Breast epithelium (tissue), 4 donors: ENCODE data around the gene MYOF. TPM values are rescaled to one million over a fixed set of nuclear protein-coding genes. Genes with fewer than 3 reads are reported as not detected.
"Not testable (repeated sequence)": the region's sequence is repeated elsewhere in the genome, so short reads cannot be mapped to it uniquely, and the experiment has no call there.

Experiments
- DNase-seq, 2 donors: peaks; one replicate each; pipeline ENCODE4 v3.0.0-alpha.2; 2019; ENCODE audit warnings: low spot score in 2 of 2
- H3K27ac ChIP-seq, 2 donors: fragments of 200-600 bp; sonication (generic) in 1 of 2; one replicate each; pipeline ENCODE4 v1.5.1; 2016 to 2019; ENCODE audit warnings: mild to moderate bottlenecking in 1 of 2
- H3K27me3 ChIP-seq, 2 donors: fragments of 200-600 bp; sonication (generic) in 1 of 2; one replicate each; pipeline versions ENCODE4 v1.5.1 to v1.6.0; 2017 to 2019; ENCODE audit warnings: control low read depth in 1 of 2, mild to moderate bottlenecking in 1 of 2
- H3K36me3 ChIP-seq: fragments of 200-600 bp; one replicate; pipeline ENCODE4 v1.5.1; 2019
- H3K4me1 ChIP-seq, 2 donors: fragments of 200-600 bp; sonication (generic); one replicate each; pipeline ENCODE4 v1.5.1; 2016 to 2019; ENCODE audit warnings: control low read depth in 1 of 2
- H3K4me3 ChIP-seq, 3 donors: fragments of 200-600 bp; sonication (generic); 1 replicate in 2 of 3; 2 replicates in 1 of 3; pipeline ENCODE4 v1.5.1; 2016 to 2019; ENCODE audit warnings: mild to moderate bottlenecking in 3 of 3, moderate library complexity in 2 of 3
- H3K9me3 ChIP-seq, 2 donors: fragments of 200-600 bp; sonication (generic) in 1 of 2; one replicate each; pipeline ENCODE4 v1.5.1; 2016 to 2019; ENCODE audit warnings: control low read depth in 1 of 2
- CTCF ChIP-seq, 3 donors: fragments of 450-650 bp; IDR thresholded peaks; one replicate each; pipeline ENCODE4 v1.5.1; 2016 to 2017; ENCODE audit warnings: antibody characterized with exemption in 3 of 3, mild to moderate bottlenecking in 3 of 3, moderate library complexity in 3 of 3
- POLR2A ChIP-seq: fragments of 450-650 bp; IDR thresholded peaks from one replicate; pipeline ENCODE4 v1.6.1; 2016; ENCODE audit warnings: antibody characterized with exemption, mild to moderate bottlenecking, moderate library complexity
- POLR2AphosphoS5 ChIP-seq, 3 donors: sonication (generic); formaldehyde crosslinking; IDR thresholded peaks; one replicate each; pipeline ENCODE4 v1.6.1; 2017; ENCODE audit warnings: antibody characterized with exemption in 3 of 3
- intact Hi-C: fragments of 100-400 bp; cut with DNase I; formaldehyde crosslinking; loops from one replicate; pipeline ENCODE4 v1.15.1; 2023; ENCODE audit warnings: low total_unique reads
- total RNA-seq, 3 donors: library from RNA; depleted of rRNA; stranded (reverse); fragments of >200 nt; gene quantifications; one replicate each; pipeline ENCODE4 v1.1.0, GENCODE V29; 2016

The MYOF gene
- total RNA-seq, 3 donors from 2014 or later = 118 to 131 (median 130) TPM

DNA sequence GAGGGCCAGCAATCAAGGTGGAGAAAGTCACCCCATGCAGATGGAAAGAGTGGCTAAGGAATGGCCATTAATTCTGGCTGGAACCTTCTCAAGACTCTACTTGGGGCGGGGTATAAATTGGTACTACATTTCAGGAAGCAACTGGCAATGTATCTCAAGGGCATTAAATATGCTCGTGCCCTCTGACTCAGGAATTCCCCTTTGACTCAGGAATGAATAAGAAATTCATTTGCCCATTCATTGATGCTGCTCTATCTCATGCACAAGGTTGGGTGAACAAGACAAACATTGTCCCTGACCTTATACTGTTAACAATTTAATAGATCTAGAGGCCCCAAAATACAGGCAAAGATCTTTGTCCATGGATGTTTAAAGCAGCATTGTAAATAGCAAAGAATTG lies 188.1 kb downstream of the MYOF start:
- H3K27me3 ChIP-seq = no peaks in the 10 kb centered on the region

GRCh38 chr10:93290661-93291354 lies 191.3 kb downstream of the MYOF start:
- H3K27me3 ChIP-seq = no peaks in the 10 kb centered on the region
- intact Hi-C loops = no loop called here
- no peak for DNase-seq

More for the DNA sequence above, 188.1 kb downstream of the MYOF start:
- DNase-seq = no peak
- intact Hi-C loops = no loop called here
- H3K4me1 ChIP-seq = peaks cover 0 to 5% of the 10 kb centered on the region in 2 donors
- no peaks in the 10 kb centered on the region for H3K9me3 ChIP-seq
- no peak overlapping the region for H3K27ac ChIP-seq
- no peak overlapping the region for H3K4me3 ChIP-seq
- TF ChIP-seq POLR2A (no peak), CTCF (IDR thresholded peaks at IDR 0.05) (no peak), POLR2AphosphoS5 (IDR thresholded peaks at IDR 0.05) (no peak)
- no peaks in the 10 kb centered on the region for H3K36me3 ChIP-seq

DNA sequence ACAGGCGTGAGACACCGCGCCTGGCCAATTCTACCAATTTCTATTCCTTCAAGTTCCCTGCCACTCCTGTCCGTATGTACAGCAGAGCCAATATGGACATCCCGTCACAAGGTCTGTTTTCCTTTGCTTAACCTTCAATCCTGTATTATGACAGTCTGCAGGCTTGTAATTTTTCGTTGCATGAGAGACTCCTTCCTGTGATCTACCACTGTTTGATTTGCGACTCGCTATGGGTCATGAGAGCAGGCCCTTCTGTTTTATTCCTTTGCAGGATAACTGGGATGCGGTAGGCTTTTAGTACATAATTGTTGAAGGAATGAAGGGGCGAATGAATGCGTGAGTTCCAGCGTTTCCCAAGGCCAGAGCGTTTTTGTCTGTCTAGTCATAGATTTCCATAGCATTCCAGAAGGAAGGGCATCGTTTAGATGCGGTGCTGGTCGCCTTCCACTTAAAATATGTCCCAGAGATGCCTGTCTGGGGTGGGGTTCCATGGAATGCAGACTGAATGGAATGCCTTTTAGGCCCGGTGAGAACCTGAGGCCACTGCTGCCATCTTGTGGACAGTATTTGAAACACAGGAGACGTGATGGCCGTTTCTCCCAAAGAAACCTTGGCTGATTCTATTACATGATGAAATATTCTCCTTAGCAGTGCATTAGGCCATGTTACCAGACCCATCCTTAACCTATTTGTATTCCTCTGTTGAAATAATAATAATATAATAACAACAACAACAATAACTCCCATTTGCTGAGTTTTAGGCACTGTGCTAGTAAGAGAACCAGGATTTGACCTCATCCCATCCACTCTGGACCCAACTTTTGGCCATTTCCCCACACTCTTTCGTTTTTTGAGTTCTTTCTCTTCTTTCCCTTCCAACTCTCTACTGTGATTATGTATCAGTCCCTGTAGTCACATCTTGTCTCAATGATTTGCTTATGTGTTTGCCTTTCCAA lies 193.2 kb downstream of the MYOF start:
- Histone ChIP-seq H3K36me3 (no peaks in the 10 kb centered on the region), H3K27ac (peak overlapping the region in 1 of 2 donors; percentile 41), H3K4me1 (peaks cover 0 to 8% of the 10 kb centered on the region in 2 donors), H3K9me3 (no peaks in the 10 kb centered on the region), H3K27me3 (no peaks in the 10 kb centered on the region), H3K4me3 (no peak overlapping the region)
- intact Hi-C loops = no loop called here
- DNase-seq = peak; percentile 64 to 82
- TF ChIP-seq CTCF (IDR thresholded peaks at IDR 0.05) (peak; percentile 60 to 83 (median 76)), POLR2AphosphoS5 (IDR thresholded peaks at IDR 0.05) (peak in 1 of 3 donors; percentile 51), POLR2A (no peak)

More at GRCh38 chr10:93290661-93291354, 191.3 kb downstream of the MYOF start:
- Histone ChIP-seq H3K27ac (peak overlapping the region; percentile 64 to 65), H3K36me3 (no peaks in the 10 kb centered on the region), H3K4me3 (no peak overlapping the region), H3K4me1 (peaks cover 0 to 8% of the 10 kb centered on the region in 2 donors), H3K9me3 (no peaks in the 10 kb centered on the region)
- TF ChIP-seq POLR2AphosphoS5 (IDR thresholded peaks at IDR 0.05) (no peak), CTCF (IDR thresholded peaks at IDR 0.05) (no peak), POLR2A (no peak)

DNA sequence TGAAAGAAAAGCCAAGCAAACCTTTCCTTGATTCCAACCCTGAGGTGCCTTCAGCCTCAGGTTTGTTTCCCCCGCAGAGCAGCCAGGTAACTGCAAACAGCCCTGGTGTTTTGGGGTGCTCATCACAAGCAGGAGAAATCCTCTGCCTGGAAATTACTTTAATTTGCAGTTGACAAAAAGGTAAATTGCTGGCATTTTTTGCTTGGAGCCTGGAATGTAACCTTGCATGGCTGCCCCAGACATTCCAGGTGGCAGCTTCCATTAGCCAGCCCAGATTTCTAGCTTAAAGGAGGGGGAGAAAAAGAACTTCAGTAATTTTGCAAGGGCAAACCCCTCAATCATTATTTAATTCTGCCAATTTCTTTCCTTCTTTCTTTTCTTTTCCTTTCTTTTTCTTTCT lies 194.4 kb downstream of the MYOF start:
- no peak overlapping the region for H3K4me3 ChIP-seq
- peak overlapping the region in 1 of 2 donors; percentile 25 for H3K27ac ChIP-seq
- H3K4me1 ChIP-seq = peaks cover 0 to 8% of the 10 kb centered on the region in 2 donors
- H3K36me3 ChIP-seq = no peaks in the 10 kb centered on the region
- no peaks in the 10 kb centered on the region for H3K27me3 ChIP-seq
- no peaks in the 10 kb centered on the region for H3K9me3 ChIP-seq
- intact Hi-C loops = no loop called here
- no peak for DNase-seq
- no peak for TF ChIP-seq POLR2A
- TF ChIP-seq CTCF (IDR thresholded peaks at IDR 0.05) = no peak
- TF ChIP-seq POLR2AphosphoS5 (IDR thresholded peaks at IDR 0.05) = no peak

- H3K4me3 ChIP-seq, DNase-seq, intact Hi-C loops, H3K4me1 ChIP-seq, H3K27me3 ChIP-seq, H3K27ac ChIP-seq, H3K36me3 ChIP-seq, H3K9me3 ChIP-seq: not testable (repeated sequence)
Observed at GRCh38 chr10:93284246-93284645, 197.9 kb downstream of the MYOF start.
